Measurements from ENCODE around the gene FGF11.

Gene FGF11

GRCh38 chr17:7429722-7430121 is 9.6 kb upstream of the FGF11 start:
- no peak for DNase-seq (ENCODE audit: low read depth in 2 of 2)

DNA sequence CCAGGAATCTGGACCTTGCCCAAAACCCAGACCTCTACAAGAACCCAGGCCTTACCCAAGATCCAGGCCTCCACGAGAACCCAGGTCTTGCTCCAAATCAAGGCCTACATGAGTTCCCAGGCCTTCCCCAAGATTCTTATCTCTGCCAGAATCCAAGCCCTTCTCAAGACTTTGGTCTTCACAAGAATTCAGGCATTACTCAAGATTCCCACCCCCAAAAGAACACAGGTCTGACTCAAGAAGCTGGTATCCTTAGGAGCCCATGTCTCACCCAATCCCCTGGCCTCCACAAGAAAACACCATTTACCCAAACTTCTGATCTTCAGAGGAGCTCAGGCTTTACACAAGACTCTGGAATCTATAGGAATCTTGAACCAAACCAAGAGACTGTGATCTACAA is 8.1 kb upstream of the FGF11 start:
- DNase-seq (ENCODE audit: low read depth in 2 of 2) = no peak

DNA sequence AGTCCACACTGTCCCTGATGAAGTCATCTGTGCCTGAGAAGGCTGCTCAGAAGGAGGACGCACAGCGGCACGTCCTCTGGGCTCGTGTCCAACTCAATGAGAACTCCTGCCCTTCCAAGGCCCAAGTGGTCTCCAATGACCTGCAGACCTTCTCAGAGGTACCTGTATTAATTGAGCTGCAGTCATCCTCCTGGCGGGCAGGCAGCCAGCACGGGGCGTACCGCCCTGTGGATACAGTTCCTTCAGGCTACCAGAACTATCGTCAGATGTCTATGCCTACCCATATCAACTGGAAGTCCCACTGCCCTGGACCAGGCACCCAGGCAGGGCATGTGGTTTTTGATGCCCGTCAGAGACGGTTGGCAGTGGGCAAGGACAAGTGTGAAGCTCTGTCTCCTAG is 7.0 kb upstream of the FGF11 start:
- no peak for DNase-seq (ENCODE audit: low read depth in 2 of 2)

DNA sequence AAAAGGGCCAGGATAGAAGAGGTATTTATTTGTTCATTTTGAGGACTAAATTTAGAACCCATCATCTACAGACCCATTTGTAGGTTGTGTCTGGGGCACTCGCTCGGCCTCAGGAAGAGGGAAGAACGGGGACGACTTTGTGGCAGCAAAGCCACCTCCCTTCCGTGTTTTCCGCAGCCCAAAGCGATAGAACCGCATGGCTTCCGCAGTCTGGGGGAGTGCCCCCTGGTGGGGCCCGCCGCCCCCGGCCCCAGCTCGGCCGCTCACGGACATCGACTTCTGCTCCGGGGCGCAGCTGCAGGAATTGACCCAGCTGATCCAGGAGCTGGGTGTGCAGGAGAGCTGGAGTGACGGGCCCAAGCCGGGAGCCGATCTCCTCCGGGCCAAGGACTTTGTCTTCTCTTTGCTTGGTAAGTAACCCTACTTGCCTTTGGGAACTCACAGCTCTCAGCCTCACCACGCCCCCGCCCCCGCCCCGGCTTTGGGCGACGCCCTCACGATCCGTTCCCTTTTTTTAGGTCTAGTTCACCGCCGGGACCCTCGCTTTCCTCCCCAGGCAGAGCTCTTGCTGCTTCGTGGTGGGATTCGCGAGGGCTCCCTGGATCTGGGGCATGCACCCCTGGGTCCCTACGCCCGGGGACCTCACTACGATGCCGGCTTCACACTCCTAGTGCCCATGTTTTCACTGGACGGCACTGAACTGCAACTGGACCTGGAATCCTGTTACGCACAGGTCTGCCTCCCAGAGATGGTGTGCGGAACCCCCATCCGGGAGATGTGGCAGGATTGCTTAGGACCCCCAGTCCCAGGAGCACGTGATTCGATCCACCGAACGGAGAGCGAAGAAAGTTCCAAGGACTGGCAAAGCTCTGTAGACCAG is 3.4 kb upstream of the FGF11 start:
- no peak for DNase-seq (ENCODE audit: low read depth in 2 of 2)

GRCh38 chr17:7436556-7437368 is 2.5 kb upstream of the FGF11 start:
- DNase-seq (ENCODE audit: low read depth in 2 of 2) = no peak

GRCh38 chr17:7437369-7437863 is 1.9 kb upstream of the FGF11 start:
- DNase-seq (ENCODE audit: low read depth in 2 of 2) = no peak

DNA sequence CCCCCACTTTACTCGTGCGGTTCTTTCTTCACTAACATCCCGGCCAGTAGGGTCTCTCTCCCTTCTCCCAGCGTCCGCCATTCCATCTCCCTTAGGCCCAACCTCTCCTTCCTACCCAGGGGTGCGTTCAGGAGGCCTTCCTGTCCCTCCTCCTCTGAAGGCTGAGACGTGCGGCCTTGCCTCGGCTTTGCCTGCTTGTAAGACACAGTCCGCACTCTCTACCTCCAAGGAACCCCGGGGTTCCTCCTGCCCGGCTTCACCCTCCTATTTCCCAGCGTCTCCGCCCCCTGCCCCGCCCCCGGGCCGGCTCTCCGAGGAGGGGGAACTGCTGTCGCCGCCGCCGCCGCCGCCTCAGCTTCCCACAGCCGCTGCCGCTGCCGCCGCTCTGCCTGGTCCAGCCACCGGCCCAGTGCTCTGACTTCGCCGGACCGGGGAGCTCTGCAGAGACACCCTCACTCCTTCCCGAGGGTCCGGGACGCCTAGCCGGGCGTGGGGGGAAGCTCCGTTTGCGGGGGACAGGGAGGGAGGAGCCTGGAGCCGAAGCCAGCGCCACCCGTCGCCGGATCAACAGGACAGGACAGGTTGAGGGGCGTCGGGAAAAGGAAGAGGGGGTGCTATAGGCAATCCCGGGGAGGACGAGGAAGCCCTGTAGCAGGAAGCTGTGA is 1.2 kb upstream of the FGF11 start:
- DNase-seq (ENCODE audit: low read depth in 2 of 2) = no peak

DNA sequence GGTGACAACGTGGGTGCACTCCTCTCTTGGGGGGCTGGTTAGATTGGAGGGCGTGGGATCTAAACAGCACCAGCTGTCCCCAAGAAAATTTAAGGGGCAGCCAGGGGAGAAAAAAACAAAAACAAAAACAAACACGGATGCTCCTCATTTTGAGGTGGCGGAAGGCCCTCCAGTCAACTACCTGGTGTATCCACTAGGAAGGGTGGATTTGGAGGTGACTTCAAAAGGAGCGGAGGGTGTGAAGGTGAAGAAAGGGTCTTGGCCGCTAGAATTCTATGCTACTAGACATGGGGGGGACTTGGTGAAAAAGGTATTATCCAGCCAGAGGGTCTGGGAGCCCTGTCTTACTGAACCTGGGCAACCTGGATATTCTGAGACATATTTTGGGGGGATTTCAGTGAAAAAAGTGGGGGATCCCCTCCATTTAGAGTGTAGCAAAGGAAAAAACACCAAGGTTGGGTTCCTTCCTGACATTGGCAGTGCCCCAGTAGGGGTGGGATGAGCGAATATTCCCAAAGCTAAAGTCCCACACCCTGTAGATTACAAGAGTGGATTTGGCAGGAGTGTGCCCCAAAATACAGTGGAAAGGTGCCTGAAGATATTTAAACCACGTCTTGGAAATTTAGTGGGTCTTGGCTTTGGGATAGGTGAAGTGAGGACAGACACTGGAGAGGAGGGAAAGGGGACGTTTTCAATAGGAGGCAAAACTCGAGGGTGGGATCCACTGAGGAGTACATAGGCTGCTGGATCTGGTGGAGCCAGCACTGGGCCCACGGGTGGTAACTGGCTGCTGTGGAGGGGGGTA is 454 bp upstream of the FGF11 start:
- no peak for DNase-seq (ENCODE audit: low read depth in 2 of 2)

- DNase-seq (ENCODE audit: low read depth in 2 of 2) = no peak
These were observed 961 bp downstream of the FGF11 start for GRCh38 chr17:7440113-7440833.

DNA sequence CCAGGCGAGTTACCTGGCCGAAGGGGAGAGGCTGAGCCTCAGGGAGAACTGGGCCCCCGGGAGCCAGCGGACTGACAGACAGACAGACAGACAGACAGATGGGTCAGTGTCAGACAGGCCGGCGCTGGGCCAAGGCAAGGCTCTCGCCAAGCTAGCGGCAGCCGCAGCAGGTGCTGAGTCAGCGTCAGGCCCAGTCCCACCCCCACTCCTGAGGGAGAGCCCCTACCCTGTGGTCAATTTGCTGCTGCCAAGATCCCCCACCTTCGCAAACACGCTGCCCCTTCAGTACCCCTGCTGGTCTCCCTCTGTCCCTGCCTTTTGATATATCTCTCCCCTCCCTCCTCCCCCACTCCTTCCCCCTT is 1.5 kb downstream of the FGF11 start:
- DNase-seq (ENCODE audit: low read depth in 2 of 2) = no peak

DNA sequence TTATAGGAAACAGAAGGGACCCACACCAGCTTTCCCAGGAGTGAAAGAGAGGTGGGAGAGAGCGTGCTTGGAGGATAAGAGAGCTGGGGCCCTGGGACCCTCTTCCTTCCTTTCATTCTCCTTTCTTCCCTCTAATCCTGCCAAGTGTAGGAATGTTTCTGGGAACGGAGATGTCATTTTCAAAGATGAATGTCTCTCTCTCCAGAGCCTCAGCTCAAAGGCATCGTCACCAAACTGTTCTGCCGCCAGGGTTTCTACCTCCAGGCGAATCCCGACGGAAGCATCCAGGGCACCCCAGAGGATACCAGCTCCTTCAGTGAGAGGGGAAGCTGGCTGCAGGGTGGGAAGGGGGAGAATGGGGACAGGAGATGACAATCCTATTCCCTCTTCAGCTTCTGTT is 2.0 kb downstream of the FGF11 start:
- no peak for DNase-seq (ENCODE audit: low read depth in 2 of 2)

- no peak for DNase-seq (ENCODE audit: low read depth in 2 of 2)
These were observed 2.8 kb downstream of the FGF11 start for GRCh38 chr17:7442142-7442541.

- no peak for DNase-seq (ENCODE audit: low read depth in 2 of 2)
These were observed 4.5 kb downstream of the FGF11 start for GRCh38 chr17:7443499-7444485.

- DNase-seq (ENCODE audit: low read depth in 2 of 2) = no peak
These were observed 5.6 kb downstream of the FGF11 start, which contains the start of gene CHRNB1 for GRCh38 chr17:7444682-7445618. CHRNB1 (plus strand) TSS chr17:7445061; CDS start chr17:7445128, 67 bp downstream.

- no peak for DNase-seq (ENCODE audit: low read depth in 2 of 2)
These were observed 6.3 kb downstream of the FGF11 start for GRCh38 chr17:7445619-7445968.

GRCh38 chr17:7448461-7448860 is 9.1 kb downstream of the FGF11 start:
- DNase-seq (ENCODE audit: low read depth in 2 of 2) = no peak

- DNase-seq (ENCODE audit: low read depth in 2 of 2) = no peak
These were observed 20.7 kb downstream of the FGF11 start for GRCh38 chr17:7459961-7460545.

All from fibroblast of skin of left biceps (primary cell).